ENCODE data around the gene ZNF407. TPM values are rescaled to one million over a fixed set of nuclear protein-coding genes. Genes with fewer than 3 reads are reported as not detected.
"Not testable (repeated sequence)": the region's sequence is repeated elsewhere in the genome, so short reads cannot be mapped to it uniquely, and the experiment has no call there.

The ZNF407 gene, protein sequence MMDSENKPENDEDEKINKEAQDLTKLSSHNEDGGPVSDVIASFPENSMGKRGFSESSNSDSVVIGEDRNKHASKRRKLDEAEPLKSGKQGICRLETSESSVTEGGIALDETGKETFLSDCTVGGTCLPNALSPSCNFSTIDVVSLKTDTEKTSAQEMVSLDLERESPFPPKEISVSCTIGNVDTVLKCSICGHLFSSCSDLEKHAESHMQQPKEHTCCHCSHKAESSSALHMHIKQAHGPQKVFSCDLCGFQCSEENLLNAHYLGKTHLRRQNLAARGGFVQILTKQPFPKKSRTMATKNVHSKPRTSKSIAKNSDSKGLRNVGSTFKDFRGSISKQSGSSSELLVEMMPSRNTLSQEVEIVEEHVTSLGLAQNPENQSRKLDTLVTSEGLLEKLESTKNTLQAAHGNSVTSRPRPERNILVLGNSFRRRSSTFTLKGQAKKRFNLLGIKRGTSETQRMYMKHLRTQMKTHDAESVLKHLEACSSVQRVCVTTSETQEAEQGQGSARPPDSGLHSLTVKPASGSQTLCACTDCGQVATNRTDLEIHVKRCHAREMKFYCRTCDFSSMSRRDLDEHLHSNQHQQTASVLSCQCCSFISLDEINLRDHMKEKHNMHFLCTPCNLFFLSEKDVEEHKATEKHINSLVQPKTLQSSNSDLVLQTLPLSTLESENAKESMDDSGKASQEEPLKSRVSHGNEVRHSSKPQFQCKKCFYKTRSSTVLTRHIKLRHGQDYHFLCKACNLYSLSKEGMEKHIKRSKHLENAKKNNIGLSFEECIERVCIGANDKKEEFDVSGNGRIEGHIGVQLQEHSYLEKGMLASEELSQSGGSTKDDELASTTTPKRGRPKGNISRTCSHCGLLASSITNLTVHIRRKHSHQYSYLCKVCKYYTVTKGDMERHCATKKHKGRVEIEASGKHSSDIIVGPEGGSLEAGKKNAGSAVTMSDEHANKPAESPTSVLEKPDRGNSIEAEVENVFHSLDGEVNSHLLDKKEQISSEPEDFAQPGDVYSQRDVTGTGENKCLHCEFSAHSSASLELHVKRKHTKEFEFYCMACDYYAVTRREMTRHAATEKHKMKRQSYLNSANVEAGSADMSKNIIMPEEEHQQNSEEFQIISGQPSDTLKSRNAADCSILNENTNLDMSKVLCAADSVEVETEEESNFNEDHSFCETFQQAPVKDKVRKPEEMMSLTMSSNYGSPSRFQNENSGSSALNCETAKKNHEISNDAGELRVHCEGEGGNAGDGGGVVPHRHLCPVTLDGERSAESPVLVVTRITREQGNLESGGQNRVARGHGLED (N-terminal part only)
- 7.1 TPM for polyA plus RNA-seq (ENCODE audit: insufficient read length)

DNA sequence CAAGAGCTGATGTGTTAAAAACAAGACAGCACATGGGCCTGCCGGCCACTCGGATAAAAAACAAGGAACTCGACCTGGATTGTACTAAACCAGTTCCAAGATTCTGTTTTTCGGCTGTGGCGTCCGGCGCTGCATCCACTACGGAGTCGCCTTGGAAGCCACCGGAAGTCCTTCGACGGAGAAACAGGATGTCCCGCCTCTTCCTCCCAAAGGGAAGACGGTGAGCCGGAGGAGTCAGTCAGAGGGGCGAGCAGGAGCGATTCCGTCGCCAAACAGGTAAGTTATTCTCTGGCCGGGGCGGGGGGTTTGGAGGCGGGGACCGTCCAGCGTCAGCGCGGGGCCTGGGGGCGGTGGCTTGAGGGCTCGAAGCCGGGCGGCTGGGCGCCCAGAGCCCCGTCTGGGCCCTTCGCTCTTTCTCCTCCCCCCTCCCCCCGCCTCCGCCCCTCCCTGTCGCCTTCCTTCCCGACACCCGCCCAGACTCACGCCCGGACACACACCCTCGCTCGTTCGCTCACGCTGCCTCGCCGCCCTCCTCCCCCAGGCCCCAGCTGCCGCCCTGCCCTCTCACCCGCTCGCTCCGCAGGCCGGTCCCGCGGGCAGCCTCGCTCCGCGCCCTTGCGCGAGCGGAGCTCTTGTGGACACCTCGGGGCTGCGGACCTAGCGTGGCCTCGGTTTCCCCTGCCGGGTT is at the start of gene ZNF407:
Gene ZNF407 (plus strand): TSS at position 209 of the 688 bp plus-strand sequence. CDS start 33,150 bp downstream, outside the sequence.
- DNase-seq: peak; percentile 93

DNA sequence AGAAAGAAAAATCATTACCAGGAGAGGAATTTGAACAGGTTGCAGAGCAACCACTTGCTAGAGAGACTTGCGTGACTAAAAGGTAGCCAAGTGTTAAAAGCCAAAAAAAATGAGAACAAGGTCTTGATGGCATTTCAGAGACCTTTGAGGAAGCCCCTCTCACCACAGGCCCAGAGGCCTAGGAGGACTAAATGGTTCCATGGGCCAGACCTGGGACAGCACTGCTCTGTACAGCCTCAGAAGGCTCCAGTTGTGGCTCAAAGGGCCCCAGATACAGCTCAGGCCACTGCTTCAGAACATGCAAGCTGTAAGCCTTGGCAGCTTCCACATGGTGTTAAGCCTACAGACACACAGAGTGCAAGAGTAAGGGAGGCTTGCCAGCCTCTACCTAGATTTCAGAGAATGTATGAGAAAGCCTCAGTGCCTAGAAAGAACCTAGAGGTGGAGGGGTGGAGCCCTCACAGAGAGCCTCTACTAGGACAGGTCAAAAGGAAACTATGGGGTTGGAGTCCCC is 48.0 kb upstream of the ZNF407 start:
- DNase-seq: no peak

DNA sequence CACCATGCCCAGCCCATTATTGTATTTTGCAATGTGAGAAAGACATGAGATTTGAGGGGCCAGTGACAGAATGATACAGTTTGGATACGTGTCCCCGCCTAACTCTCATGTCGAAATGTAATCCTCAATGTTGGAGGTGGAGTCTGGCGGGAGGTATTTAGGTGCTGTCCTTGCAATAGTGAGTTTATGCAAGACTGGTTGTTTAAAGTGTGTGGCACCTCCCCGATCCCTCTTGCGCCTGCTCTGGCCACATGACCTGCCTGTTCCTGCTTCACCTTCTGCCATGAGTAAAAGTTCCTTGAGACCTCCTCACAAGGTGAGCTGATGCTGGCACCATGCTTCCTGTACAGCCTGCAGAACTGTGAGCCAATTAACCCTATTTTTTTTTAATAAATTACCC is 46.8 kb upstream of the ZNF407 start:
- DNase-seq: no peak

DNA sequence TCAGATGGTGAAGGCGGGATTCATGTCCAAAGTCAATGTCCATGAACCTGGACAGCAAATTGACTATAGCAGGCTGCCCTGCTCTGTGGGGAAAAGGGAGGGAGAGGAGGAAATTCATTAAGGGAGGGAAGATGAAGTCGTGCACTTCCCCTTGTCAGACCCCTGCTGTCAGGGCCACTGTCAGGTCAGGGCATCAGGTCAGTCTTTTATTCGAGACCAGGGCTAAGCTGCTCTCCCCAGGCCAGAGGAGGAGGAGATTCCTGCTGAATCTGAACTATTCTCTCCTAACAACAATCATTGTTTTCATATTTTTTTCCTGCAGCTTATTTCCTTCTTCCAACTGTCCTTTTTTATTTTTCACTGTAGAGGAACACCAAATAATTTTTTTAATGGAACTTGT is 46.2 kb upstream of the ZNF407 start:
- no peak for DNase-seq

DNA sequence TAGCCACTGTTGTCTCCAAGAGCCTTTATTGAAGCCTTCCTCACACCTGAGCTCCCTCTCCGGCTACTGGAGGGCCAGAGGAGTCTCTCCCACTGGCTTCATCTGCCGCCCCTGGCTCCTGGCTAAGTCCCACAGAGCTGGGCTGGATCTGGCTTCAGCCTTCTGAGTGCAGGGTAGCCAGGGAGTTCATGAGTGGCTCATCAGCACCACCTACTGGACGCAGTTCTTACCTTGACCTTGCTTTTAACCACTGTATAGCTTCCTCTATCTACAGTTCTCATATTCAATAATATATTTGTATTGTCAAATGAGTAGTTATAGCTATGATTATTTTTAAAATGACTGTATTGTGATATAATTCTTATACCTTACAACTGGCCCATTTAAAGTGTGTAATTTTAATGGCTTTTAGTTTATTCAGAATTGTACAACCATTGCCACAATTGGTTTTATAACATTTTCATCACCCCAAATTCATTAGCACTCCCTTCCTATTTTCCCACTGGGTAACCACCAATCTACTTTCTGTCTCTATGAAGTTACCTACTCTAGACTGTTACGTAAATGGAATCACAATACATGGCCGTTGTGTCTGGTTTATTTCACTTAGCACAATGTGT is 45.6 kb upstream of the ZNF407 start:
- peak; percentile 85 for DNase-seq

DNA sequence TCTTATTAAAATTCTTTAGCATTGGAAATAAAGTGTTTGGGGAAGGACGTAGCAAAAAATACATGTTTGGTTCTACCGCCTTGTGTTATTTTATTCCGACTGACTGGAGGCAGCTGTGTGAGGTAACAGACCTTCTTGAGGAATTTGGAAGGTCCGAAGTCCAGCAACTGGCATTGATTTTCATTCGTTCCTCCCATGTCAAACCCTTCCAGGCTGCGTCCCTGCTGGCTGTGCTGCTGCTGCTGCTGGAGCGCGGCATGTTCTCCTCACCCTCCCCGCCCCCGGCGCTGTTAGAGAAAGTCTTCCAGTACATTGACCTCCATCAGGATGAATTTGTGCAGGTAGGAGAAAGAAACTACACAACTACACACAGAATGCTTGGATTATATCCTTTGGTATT is 41.5 kb upstream of the ZNF407 start:
- no peak for DNase-seq

DNA sequence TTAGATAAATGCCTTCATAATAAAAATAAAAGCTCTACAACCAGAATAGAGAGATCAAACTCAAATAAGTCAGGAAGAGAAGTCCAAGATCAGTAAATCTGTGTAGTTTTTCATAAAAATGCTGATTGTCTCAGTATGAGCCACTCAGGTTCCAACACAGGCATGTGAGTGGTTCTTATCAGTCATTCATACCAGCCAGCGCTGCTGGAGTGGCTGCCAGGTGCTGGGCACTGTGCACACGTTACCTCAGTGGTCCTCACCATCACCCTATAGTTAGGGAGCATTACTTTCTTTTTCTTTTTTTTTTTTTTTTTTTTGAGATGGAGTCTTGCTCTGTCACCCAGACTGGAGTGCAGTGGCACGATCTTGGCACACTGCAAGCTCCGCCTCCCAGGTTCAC is 39.6 kb upstream of the ZNF407 start:
- DNase-seq: no peak

DNA sequence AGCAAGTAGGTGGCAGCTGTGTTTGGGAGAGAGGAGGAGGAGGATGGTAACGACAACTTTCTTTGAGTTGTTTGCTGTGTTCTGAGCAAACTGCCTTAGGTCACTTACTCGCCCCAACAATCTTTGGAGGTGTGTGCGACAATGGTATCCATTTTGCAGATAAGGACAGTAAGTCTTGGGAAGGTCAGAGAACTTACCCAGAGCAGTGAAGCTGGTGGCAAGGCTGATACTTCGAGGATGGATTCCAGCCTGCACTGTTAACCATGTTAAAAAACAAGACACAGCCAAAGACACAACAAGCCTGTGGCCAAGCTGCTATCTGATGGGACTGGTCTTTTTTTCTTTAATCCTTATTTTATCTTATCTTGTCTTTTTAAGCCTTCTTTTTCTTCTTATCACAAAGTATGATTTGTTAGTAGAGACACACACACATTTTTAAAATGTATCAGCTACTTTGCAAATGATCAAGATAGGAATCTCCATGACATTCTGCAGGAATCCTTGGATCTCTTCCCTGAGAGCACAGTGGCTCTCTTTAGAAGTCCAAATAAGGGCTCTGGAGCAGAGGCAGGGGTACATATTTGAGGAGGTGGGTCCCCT is 35.4 kb upstream of the ZNF407 start:
- no peak for DNase-seq

DNA sequence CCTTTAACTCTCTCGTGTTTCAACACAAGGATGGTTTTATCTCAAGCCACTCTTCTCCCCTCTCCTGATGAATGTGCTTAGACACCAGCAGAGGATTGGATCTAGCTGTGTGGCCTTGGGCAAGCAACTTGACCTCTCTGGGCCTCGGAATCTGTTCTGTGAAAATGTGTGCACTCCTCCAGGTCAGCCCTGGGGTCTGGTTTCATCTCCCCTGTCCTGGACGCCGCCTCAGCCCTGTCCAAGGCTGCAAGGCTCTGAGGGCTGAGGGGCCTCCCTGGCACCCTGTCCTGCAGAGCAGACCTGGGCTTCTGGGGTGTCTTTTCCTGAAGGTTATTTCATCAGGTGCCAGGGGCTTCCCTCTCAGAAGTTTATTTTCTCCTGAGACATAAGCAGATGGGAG is 34.9 kb upstream of the ZNF407 start:
- no peak for DNase-seq

DNA sequence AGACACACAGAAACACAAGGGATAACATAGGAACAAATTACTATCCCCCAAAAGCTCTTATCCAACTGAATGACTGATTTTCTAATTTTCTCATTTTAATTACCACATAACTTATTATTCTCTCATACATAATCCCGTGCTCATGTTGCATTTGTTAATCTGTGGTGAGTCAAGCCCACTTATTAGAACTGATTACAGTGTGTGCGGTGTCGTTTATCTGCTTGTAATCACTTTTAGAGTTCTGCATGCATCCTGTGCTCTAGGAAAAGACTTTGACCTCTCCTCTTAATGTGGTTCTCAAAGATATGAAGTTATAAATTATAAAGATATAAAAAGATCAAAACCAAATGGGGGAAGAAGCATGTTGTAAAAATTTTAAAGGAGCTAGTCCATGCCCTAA is 33.7 kb upstream of the ZNF407 start:
- DNase-seq: no peak

DNA sequence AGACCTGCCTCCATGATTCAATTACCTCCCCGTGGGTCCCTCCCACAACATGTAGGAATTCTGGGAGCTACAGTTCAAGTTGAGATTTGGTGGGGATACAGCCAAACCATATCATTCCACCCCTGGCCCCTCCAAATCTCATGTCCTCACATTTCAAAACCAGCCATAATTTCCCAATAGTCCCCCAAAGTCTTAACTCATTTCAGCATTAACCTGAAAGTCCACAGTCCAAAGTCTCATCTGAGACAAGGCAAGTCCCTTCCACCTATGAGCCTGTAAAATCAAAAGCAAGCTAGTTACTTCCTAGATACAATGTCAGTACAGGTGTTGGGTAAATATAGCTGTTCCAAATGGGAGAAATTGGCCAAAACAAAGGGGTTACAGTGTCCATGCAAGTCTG is 32.5 kb upstream of the ZNF407 start:
- DNase-seq: not testable (repeated sequence)

DNA sequence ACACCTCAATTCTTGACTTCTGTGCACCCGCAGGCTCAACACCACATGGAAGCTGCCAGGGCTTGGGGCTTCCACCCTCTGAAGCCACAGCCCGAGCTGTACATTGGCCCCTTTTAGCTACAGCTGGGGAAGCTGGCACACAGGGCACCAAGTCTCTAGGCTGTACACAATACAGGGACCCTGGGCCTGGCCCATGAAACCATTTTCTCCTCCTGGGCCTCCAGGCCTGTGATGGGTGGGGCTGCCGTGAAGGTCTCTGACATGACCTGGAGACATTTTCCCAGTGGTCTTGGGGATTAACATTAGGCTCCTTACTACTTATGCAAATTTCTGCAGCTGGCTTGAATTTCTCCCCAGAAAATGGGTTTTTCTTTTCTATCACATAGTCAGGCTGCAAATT is 31.7 kb upstream of the ZNF407 start:
- DNase-seq: not testable (repeated sequence)

DNA sequence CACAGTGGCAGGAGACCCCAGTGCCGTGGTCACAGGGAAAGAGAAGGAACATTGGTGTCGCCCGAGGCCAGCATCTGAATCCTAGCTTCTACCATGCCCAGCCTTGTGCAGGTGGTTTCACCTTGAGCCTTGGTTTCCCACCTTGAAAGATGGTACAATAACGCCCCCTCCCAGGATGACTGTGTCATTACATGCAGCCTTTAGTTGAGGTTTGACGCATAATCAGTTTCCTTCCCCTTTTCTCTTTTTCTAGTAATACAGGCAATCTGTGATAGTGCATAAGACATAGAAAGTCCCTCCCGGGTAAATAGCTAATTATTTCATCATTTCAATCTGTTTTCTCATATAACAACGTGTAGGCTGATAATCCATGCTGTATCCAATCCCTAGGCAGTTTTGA is 29.8 kb upstream of the ZNF407 start:
- no peak for DNase-seq

DNA sequence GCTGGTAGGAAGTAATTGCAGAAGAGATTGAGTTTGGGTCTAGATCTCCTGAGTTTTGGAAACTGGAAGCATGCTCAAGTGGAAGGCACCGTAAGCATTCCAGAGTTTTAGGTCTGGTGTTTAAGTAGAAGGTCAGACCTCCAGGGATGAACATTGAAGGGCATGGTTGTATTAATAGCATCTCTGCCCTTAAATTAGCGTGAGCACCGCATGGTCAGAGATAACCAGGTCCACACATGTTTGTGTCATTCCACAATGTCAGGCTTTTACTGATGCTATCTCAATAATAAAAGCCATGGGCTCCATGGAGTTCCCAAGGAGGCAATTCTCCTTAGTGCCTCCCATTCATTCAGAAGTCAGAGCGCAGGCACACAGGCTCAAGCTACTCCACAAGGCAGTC is 28.3 kb upstream of the ZNF407 start:
- DNase-seq: no peak

DNA sequence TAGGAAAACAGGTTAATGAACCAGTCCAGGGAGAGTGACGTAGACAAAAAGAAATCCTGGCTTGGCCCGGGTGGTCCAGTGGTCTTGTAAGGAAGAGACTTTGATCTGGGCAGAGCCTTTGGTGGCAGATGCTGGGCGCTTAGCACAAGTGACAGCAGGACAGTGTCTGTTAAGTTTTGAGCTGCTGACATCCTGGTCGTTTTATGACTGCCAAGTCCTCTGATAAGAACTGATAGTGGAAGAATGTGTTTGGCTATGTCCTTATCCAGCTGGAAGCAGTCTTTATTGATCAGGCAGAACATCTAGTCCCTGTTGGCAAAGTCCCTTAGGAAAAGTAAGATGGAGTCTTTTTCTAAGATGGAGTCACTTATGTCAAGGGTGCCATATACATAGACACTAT is 27.4 kb upstream of the ZNF407 start:
- DNase-seq: no peak

DNA sequence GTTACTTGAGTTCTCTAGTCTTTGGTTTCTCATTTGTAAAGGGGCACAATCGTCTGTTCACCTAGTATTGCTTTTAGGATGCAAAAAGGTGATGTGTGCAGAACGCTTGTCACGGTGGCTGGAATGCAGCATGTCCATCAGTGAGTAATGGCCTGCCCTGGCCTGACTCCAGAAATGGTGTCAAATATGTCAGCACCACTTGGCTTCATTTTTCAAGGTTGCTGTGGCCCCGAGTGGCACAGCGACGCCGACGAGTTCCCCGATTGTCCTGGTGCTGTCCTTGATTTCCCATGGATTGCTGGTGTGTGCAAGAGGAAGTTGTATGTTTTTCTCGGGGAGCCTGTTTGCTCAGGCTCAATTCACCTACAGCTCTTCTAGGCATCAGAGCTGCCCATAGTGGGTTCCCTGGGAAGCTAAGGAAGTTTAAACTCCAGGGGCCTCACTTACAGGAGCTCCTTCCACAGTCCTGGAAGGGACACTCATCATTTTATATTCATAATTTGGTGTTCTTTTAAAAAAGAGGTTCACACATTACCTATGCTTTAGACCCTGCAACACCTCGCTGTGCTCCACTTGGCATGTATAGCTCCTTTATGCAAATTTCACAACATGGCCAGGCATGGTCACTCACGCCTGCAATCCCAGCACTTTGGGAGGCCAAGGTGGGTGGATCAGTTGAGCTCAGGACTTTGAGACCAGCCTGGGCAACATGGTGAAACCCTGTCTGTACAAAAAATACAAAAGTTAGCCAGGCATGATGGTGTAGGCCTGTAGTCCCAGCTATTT is 25.6 kb upstream of the ZNF407 start:
- DNase-seq: no peak

DNA sequence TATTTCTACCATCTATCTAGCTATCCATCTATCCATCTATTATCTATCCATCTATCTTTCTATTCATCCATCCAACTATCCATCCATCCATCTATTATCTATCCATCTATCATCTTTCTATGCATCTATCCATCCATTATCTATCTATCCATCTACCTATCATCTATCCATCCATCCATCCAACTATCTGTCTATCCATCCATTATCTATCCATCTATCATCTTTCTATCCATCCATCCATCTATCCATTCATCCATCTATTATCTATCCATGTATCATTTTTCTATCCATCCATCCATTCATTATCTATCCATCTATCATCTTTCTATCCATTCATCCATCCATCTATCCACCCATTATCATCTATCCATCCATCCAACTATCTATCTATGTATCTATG is 24.6 kb upstream of the ZNF407 start:
- no peak for DNase-seq

DNA sequence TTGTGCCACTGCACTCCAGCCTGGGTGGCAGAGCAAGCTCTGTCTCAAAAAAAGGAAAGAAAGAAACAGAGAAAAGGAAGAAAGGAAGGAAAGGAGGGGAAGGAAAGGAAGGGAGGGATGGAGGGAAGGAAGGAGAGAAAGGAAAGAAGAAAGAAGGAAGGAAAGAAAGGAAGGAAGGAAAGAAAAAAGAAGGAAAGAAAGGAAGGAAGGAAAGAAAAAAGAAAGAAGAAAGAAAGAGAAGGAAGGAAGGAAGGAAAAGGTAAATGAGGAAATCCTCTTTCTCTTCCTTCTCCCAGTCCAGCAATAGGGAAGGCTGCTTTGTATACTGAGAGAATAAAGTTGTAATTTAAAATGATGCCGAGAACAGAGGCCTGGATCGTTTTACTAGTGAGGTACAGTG is 22.8 kb upstream of the ZNF407 start:
- DNase-seq: no peak

DNA sequence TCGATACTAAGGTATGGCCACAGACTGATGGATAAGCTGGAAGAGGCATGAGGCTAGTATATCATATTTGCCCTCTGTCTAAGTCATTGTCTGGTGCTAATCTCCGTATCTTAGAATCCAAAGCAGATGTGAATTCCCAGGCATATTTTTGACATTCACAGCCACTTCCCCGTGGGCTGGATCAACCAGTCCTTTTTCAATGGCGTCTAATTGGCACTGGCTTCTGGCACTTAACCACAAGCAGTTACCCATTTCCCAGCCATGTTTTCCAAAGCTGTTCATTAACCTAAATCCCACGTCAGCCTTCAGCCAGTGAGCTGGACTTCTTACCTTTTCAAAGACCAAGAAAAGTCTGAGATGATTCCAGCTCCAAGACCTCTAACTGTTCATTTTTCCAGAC is 20.7 kb upstream of the ZNF407 start:
- no peak for DNase-seq

DNA sequence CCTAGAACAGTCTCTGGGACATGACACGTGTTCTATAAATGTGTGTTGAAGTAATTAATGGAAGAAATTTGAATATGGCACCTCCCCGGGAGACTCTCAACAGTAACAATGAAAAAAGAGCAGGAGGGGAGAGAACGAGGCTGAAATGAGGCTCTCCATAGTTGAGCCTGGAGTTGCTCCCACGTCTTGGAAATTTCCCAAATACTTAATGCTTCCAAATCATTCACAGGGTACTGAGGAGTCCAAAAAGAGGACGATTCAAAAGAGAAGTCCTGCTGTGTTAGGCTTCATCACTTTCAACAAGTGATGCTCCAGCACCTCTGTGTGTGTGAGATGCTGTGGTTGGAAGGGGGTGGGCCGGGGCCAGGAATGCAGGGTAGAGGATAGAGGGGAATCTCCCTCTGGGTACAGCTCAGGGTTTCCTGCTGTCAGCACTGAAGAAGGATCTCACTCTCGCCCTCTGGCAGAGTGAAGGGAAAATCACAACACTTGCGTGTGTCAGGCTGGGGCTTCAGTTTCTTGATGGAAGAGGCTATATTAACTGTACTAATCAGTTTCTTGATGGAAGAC is 18.1 kb upstream of the ZNF407 start:
- peak; percentile 33 for DNase-seq

Data from hindlimb muscle (tissue), 1 donor.